ENCODE results near the gene HAAO.
"Not testable (repeated sequence)": the region's sequence is repeated elsewhere in the genome, so short reads cannot be mapped to it uniquely, and the experiment has no call there.

HAAO gene

GRCh38 chr2:42792583-42793333 lies at the start of gene HAAO:
Gene HAAO, minus strand, starts transcription at chr2:42792583. Its CDS starts 47 bp downstream, at chr2:42792536.
- no peak for DNase-seq (ENCODE audit: low spot score)

- DNase-seq (ENCODE audit: low spot score): no peak
These were observed 49.0 kb upstream of the HAAO start for GRCh38 chr2:42841344-42841743.

- no peak for DNase-seq (ENCODE audit: low spot score)
These were observed 48.4 kb upstream of the HAAO start for GRCh38 chr2:42840760-42841159.

GRCh38 chr2:42839809-42840501 lies 47.6 kb upstream of the HAAO start:
- no peak for DNase-seq (ENCODE audit: low spot score)

- DNase-seq (ENCODE audit: low spot score): no peak
These were observed 45.8 kb upstream of the HAAO start for GRCh38 chr2:42838133-42838532.

- no peak for DNase-seq (ENCODE audit: low spot score)
These were observed 43.4 kb upstream of the HAAO start for GRCh38 chr2:42835577-42836371.

- DNase-seq (ENCODE audit: low spot score): no peak
These were observed 41.8 kb upstream of the HAAO start for GRCh38 chr2:42834161-42834560.

GRCh38 chr2:42832289-42832634 lies 39.9 kb upstream of the HAAO start:
- DNase-seq (ENCODE audit: low spot score): no peak

GRCh38 chr2:42831575-42832288 lies 39.3 kb upstream of the HAAO start:
- DNase-seq (ENCODE audit: low spot score): not testable (repeated sequence)

- no peak for DNase-seq (ENCODE audit: low spot score)
These were observed 38.7 kb upstream of the HAAO start for GRCh38 chr2:42830922-42831574.

- no peak for DNase-seq (ENCODE audit: low spot score)
These were observed 37.5 kb upstream of the HAAO start for GRCh38 chr2:42829671-42830440.

- peak; percentile 87 for DNase-seq (ENCODE audit: low spot score)
These were observed 36.4 kb upstream of the HAAO start for GRCh38 chr2:42828487-42829425.

GRCh38 chr2:42827647-42828486 lies 35.5 kb upstream of the HAAO start:
- DNase-seq (ENCODE audit: low spot score): peak; percentile 92

- no peak for DNase-seq (ENCODE audit: low spot score)
These were observed 33.8 kb upstream of the HAAO start for GRCh38 chr2:42826231-42826630.

- no peak for DNase-seq (ENCODE audit: low spot score)
These were observed 32.0 kb upstream of the HAAO start for GRCh38 chr2:42824454-42824807.

GRCh38 chr2:42823744-42824453 lies 31.5 kb upstream of the HAAO start:
- DNase-seq (ENCODE audit: low spot score): no peak

- no peak for DNase-seq (ENCODE audit: low spot score)
These were observed 26.8 kb upstream of the HAAO start for GRCh38 chr2:42819160-42819559.

GRCh38 chr2:42815726-42816125 lies 23.3 kb upstream of the HAAO start:
- DNase-seq (ENCODE audit: low spot score): no peak

Measured in cerebellar cortex (tissue), 1 donor.